Measurements from ENCODE around the gene EPHB2.

The EPHB2 gene

DNA sequence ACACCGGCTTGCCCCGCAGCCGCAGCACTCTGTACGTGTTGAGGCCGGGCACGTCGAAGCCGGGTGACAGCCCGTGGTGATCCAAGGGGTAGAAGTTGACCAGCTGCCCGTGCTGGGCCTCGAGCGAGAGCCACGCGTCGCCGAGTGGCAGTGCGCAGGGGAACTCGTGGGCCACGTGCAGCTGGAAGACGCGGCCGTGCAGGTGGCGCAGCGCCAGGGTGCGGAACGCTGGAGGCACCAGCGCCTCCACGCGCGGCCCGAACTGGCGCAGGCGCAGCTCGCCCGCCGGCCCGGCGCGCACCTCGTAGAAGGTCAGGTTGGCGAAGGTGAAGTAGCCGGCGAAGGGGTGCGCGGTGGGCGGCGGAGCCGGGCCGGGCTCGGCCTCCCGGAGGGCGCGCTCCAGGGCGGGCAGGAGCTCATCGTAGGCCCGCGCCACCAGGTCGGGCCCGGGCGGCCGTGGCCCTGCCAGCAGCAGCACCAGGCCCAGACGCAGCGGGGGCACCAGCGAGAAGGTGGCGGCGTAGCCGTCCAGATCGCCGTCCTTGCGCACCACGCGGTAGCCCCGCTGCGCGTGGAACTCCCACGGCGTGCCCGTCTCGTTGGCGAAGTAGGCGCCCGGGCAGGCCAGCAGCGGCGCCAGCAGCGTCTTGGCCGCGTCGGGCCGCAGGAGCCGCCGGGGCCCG, 242.6 kb downstream of the EPHB2 start:
- DNase-seq (ENCODE audit: low spot score) = no peak

DNA sequence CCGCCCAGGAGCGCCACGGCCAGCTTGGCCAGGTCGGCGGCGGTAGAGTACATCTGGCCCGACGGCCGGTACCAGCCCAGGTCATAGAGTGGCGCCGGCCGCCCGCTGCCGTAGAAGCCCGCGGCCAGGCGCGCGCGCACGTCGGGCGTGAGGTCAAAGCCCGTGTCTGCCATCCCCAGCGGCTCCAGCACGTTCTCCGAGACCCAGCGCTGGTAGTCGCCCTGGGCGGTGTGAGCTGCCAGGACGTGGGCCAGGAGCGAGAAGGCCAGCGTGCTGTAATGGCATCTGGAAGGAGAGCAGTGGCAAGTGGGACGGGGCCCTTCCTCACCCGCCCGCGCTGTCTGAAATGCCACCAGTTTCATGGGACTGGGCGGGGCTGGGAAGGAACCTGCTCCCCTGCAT, 243.1 kb downstream of the EPHB2 start:
- no peak for DNase-seq (ENCODE audit: low spot score)

DNA sequence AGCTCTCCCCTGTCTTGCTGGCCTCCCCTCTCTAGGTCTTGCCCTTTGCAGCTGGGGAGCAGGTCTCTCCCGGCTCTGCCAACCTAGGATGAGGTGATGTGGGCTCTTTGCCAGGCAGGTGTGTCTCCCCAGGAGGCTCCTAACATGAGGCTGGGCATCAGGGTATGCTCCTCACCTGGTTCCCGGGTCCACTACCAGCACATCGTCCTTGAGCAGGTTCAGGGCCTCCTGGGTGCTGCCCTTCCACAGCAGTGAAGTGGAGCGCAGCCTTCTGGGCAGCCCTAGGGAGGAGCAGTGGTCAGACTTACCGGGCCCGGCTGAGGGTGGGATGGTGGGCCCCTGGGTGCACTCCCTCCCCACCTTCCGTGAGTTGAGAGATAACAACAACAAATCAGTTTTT, 244.5 kb downstream of the EPHB2 start:
- DNase-seq (ENCODE audit: low spot score) = no peak

DNA sequence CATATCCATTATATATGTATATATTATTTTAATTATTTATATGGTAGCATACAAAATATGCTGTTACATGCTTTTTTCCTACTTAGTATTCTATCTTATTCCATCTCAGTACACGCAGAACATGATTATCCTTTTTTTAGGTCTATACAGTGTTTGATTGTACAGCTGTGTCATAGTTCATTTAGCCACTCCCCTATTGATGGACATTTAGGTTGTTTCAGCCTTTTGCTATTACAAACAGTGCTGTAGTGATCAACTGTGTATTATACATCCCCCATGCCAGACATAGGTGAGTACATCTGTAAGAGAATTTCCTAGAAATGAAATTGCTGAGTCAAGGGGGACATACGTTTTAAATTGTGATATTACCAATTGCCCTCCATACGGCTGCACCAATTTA, 246.4 kb downstream of the EPHB2 start:
- no peak for DNase-seq (ENCODE audit: low spot score)

DNA sequence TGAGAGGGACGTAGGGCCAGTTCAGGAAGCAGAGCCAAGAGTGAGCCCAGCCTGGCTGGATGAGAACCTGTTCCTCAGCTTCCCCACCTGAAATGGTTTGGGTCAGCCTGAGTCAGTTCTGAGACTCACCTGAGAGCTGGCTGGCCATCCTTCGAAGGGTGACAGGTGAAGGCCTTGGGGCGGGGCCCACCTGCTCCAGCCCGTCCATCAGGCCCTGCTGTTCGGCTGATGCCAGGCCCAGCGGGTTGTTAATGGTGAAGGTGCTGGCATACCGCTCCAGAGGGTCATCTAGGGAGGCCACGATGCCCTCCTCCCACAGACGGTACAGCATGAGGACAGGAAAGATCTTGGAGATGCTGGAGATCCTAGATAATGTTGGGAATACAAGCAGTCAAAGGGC, 247.9 kb downstream of the EPHB2 start:
- no peak for DNase-seq (ENCODE audit: low spot score)

DNA sequence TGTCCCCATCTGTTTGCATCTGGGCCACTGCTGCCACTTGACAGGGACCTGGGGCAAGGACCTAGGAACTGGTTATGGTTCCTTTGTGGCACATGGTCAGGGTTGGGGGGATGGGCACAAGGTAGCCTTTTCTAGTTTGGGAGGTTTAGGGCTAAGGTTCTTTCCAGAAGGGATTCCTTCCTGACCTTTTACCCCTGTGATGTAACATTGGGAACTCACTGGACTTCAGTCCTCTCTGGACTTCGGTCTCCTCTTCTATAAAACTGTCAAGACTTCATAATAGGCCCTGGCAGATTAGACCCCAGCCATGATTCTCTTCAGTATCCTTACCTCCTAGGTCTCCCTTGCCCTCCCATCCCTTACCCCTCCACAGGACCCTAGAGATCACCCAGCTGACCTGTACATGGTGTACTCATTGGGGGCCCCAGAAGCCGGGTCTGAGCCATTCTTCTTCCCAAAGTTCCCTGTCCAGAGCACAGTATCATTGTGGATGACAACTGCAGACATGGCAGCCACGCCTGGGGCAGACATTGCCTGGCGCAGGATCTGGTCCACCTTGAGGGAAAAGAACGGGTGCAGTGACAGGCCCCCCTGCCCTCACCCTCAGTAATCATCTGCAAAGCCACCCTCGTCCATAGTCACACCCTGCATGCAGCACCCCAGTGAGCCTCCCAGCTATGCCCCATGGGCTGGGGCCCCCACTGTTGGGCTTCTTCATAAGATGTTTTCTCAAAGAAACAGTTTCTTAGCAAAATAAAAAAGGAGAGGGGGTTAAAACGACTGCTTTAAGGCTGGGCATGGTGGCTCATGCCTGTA, 249.1 kb downstream of the EPHB2 start:
- no peak for DNase-seq (ENCODE audit: low spot score)

DNA sequence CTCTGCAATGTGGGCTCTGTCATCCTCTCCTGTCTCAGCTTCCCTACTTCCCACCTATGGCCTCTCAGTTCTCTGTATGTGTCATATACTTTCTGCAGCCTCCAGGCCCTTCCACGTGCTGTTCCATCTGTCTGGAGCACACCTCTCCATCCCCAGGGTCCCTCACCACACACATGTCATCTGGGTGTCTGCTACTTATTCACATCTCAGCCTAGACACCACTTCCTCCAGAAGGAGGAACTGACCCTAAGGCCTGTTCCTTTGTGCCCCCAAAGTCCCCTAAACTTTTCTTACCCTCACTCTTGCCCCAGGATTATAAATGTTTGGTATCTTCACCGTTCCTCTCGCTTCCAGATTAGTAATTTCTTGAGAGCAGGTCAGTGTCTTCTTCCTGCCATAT, 251.9 kb downstream of the EPHB2 start:
- no peak for DNase-seq (ENCODE audit: low spot score)

DNA sequence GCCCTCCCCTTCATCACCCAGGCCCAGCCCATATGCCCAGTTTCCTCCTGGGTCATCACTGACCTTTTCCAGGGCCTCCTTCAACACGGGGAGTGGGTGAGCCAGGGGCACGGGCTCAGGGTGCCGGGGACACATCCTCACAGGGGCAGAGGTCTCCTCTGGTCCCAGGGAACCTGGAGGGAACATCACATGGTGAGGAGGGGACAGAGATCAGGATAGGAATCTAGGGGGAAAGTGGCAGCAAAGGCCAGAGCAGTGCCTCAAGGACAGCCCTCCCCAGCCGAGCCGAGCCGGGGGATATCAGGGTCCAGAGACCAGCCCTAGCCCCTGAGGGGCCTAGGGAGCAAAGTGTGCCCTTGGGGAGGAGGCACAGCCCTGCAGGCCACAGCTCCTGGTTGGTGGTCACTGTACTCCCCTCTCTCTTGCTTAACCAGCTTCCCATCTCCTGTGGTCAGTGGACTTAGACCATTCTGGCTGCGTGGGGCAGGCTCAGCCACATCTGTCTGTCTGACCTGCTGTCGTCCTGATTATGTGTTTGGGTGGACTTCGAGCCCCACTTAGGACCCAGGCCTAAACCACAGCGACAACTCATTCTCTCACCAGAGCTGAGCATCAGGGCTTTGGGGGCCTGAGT, 252.5 kb downstream of the EPHB2 start:
- DNase-seq (ENCODE audit: low spot score) = no peak

DNA sequence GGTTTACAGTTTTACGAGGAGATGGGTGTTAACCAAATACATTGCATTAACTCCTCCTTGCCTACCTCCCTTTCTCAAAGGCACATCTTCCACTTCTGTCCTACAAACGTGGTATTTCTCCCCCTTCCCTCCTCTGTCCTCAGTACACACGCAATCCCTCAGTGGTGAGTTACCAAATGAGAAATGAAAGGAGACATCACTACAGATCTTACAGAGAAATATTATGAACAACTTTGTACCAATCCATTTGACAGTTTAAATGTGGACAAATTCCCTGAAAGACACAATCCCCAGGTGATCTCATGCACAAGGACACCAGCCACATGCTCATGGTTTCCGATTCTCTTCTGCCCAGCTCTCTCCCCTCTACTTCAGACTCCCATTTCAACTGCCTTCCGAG, 255.7 kb downstream of the EPHB2 start:
- no peak for DNase-seq (ENCODE audit: low spot score)

DNA sequence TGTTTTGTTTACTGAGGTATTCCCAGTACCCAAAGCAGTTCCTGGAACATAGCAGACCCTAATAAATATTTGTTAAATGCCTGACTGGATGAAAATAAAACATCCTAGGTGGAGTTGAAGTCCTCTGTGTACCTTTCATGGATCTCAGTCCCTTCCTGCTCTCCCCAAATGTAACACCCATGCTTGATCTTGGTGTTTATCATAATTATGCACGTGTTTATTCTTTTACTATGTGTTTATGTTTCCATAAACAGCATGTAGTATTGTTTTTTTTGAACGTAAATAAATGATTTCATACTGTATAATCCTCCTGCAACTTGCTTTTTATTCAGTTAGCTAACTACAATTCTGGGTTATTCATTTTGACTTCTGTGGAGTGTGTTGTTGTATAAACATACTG, 257.2 kb downstream of the EPHB2 start:
- no peak for DNase-seq (ENCODE audit: low spot score)

DNA sequence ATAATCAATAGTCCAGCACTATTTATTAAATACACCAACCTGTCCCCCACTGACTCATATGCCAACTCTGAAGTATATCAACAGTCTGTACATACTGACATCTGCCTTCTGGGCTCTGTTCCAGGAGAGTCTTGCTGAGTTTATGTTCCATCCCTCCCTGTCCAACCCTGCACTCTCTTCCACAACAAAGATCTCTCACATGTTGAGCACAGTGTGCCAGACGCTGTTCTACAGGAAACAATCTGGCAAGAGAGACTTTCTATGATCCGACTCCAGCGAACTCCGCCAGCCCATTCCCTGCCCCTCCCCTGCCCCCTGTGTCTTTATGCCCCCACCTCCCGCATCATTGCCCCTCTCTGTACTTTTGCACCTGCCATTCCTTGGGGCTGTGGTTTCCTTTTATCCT, 258.7 kb downstream of the EPHB2 start:
- no peak for DNase-seq (ENCODE audit: low spot score)

DNA sequence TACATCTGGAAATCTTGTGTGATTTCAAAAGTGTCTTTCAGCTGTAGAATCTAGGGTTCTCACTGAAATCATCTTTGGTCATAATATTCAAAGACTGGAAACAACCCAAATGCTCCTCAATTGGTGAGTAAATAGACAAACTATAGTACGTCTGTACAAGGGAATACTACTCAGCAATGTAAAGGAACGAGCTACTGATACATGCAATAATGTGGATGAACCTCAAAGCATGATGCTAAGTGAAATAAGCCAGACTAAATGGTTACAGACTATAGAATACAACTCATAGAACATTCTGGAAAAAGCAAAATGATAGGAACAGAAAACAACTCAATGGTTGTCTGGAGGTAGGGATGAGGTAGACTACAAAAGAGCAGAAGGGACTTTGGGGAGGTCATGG, 259.5 kb downstream of the EPHB2 start:
- no peak for DNase-seq (ENCODE audit: low spot score)
